PFSK-1 (cell line): ENCODE measurements around the gene ATG7.

Experiments
- FOXP2 ChIP-seq: optimal IDR thresholded peaks from 2 replicates; pipeline ENCODE3; 2011; ENCODE audit warnings: borderline replicate concordance, control low read depth, inconsistent platforms; ENCODE audit not compliant: insufficient read depth; ENCODE audit errors: extremely low read length, extremely low read depth
- POLR2AphosphoS5 ChIP-seq: IDR thresholded peaks from 2 replicates; pipeline ENCODE4 v1.6.1; 2012; ENCODE audit warnings: low read depth, mild to moderate bottlenecking, control low read depth, low read length, moderate library complexity
- REST ChIP-seq, 2 experiments: IDR thresholded peaks; 2 replicates each; pipeline versions ENCODE4 v1.6.1 to v1.8.0; 2011 to 2012; ENCODE audit warnings: low read depth in 2 of 2, low read length in 2 of 2, control low read depth in 1 of 2, inconsistent platforms in 1 of 2, mild to moderate bottlenecking in 1 of 2, moderate library complexity in 1 of 2; ENCODE audit not compliant: insufficient read depth in 1 of 2
- SIN3A ChIP-seq: IDR thresholded peaks from 2 replicates; pipeline ENCODE4 v1.6.1; 2012; ENCODE audit warnings: mild to moderate bottlenecking, low read length, moderate library complexity, borderline replicate concordance; ENCODE audit not compliant: insufficient read depth
- TAF1 ChIP-seq: IDR thresholded peaks from 2 replicates; pipeline ENCODE4 v1.6.1; 2012; ENCODE audit warnings: low read length, control low read depth, borderline replicate concordance; ENCODE audit not compliant: insufficient read depth

- no peak for TF ChIP-seq REST (IDR thresholded peaks at IDR 0.05; ENCODE audit: insufficient read depth in 1 of 2, low read depth in 2 of 2, low read length in 2 of 2)
- TF ChIP-seq SIN3A, result no peak
- TF ChIP-seq POLR2AphosphoS5, result no peak
- no peak for TF ChIP-seq TAF1
- no peak for TF ChIP-seq FOXP2
These were observed 195.7 kb downstream of the ATG7 start for GRCh38 chr3:11467875-11468274.
